Measurements from ENCODE around the gene PKHD1. TPM values are rescaled to one million over a fixed set of nuclear protein-coding genes. Genes with fewer than 3 reads are reported as not detected.

The PKHD1 gene
- total RNA-seq, 1 donor from 2014 or later = 0.32 TPM

GRCh38 chr6:51830666-51831065 lies 256.7 kb downstream of the PKHD1 start:
- H3K4me1 ChIP-seq = no peaks in the 10 kb centered on the region
- ATAC-seq = no peak
- no peaks in the 10 kb centered on the region for H3K36me3 ChIP-seq
- intact Hi-C loops (cut with DNase I) = no loop called here
- H3K9me3 ChIP-seq = no peaks in the 10 kb centered on the region
- H3K4me3 ChIP-seq = no peak overlapping the region
- no peak for TF ChIP-seq CTCF (IDR thresholded peaks at IDR 0.05)
- DNase-seq = no peak
- H3K27me3 ChIP-seq = no peaks in the 10 kb centered on the region
- no peak overlapping the region for H3K27ac ChIP-seq

- Histone ChIP-seq H3K27ac (no peak overlapping the region), H3K4me3 (no peak overlapping the region), H3K4me1 (no peaks in the 10 kb centered on the region), H3K9me3 (no peaks in the 10 kb centered on the region), H3K27me3 (no peaks in the 10 kb centered on the region), H3K36me3 (no peaks in the 10 kb centered on the region)
- no peak for ATAC-seq
- DNase-seq = no peak
- intact Hi-C loops (cut with DNase I) = no loop called here
- TF ChIP-seq CTCF (IDR thresholded peaks at IDR 0.05) = no peak
These were observed 259.8 kb downstream of the PKHD1 start for GRCh38 chr6:51827580-51827979.

- Histone ChIP-seq H3K4me1 (no peaks in the 10 kb centered on the region), H3K36me3 (no peaks in the 10 kb centered on the region), H3K4me3 (no peak overlapping the region), H3K27me3 (no peaks in the 10 kb centered on the region), H3K9me3 (no peaks in the 10 kb centered on the region), H3K27ac (no peak overlapping the region)
- intact Hi-C loops (cut with DNase I) = no loop called here
- no peak for ATAC-seq
- no peak for DNase-seq
- TF ChIP-seq CTCF (IDR thresholded peaks at IDR 0.05) = no peak
These were observed 262.5 kb downstream of the PKHD1 start for GRCh38 chr6:51824940-51825339.

- intact Hi-C loops (cut with DNase I) = no loop called here
- TF ChIP-seq CTCF (IDR thresholded peaks at IDR 0.05) = no peak
- Histone ChIP-seq H3K36me3 (no peaks in the 10 kb centered on the region), H3K27me3 (no peaks in the 10 kb centered on the region), H3K9me3 (no peaks in the 10 kb centered on the region), H3K27ac (no peak overlapping the region), H3K4me1 (no peaks in the 10 kb centered on the region), H3K4me3 (no peak overlapping the region)
- DNase-seq (no peak), ATAC-seq (peak; percentile 62)
These were observed 266.9 kb downstream of the PKHD1 start for GRCh38 chr6:51820555-51820954.

GRCh38 chr6:51818520-51819022 lies 268.8 kb downstream of the PKHD1 start:
- no peak for ATAC-seq
- no peak overlapping the region for H3K27ac ChIP-seq
- H3K27me3 ChIP-seq = no peaks in the 10 kb centered on the region
- H3K36me3 ChIP-seq = no peaks in the 10 kb centered on the region
- no peak overlapping the region for H3K4me3 ChIP-seq
- H3K4me1 ChIP-seq = no peaks in the 10 kb centered on the region
- H3K9me3 ChIP-seq = no peaks in the 10 kb centered on the region
- intact Hi-C loops (cut with DNase I) = no loop called here
- TF ChIP-seq CTCF (IDR thresholded peaks at IDR 0.05) = no peak
- DNase-seq = no peak

GRCh38 chr6:51817832-51818231 lies 269.6 kb downstream of the PKHD1 start:
- no peaks in the 10 kb centered on the region for H3K4me1 ChIP-seq
- H3K36me3 ChIP-seq = no peaks in the 10 kb centered on the region
- no peaks in the 10 kb centered on the region for H3K9me3 ChIP-seq
- H3K27me3 ChIP-seq = no peaks in the 10 kb centered on the region
- H3K27ac ChIP-seq = no peak overlapping the region
- no peak for ATAC-seq
- TF ChIP-seq CTCF (IDR thresholded peaks at IDR 0.05) = no peak
- no peak overlapping the region for H3K4me3 ChIP-seq
- no peak for DNase-seq
- intact Hi-C loops (cut with DNase I) = no loop called here
